NT2/D1 (cell line): ENCODE measurements around the gene ITPR2.

ENCODE experiments used
- YY1 ChIP-seq: IDR thresholded peaks from 2 replicates; pipeline ENCODE4 v1.6.1; 2011; ENCODE audit not compliant: insufficient read length, insufficient read depth
- ZNF274 ChIP-seq: IDR thresholded peaks from 2 replicates; pipeline ENCODE4 v1.6.1; 2011; ENCODE audit warnings: mild to moderate bottlenecking, low read depth, low read length

DNA sequence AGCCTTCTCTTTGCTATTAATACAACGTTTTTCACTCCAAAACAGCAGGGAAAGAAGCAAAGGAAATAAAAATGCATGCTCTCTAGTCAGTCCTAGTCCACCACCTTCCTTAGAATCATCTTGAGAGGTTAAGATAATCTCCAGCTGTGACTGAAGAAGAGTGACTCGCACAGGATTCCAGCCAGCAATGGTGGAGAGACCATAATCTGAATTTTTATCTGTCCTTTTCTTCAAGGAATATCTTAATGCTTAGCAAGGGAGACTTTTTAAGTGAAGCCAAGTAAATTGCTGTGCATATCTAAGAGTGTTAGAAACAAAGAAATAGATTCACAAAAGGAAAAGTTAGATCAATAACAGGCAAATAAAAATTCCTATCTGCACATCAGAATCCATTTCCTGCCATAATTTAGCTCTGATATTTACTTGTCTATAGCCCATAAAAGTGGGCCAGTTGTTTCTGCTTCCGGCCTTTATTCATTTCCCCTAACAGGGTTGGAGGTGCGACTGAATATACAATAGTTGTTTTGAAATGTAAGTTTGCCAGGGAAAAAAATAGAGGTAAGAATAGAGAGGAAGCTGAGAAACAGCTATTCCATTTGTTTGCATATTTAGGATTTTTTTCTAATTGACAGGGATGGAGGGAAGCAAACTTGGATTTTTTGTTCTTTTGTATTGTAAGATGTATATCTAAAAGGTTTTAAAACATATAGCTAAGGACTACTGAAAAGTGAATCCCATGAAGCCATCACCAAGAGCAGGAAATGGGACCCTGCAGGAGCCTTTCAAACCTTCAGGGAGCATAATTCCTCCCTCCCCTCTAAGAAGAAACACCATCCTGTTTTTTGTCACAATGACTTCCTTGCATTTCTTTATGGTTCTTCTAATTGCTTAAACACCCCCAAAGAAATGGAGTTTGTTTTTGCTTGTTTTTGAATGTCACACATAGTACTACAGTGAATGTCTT lies 154.0 kb downstream of the ITPR2 start:
- no peak for TF ChIP-seq ZNF274
- no peak for TF ChIP-seq YY1
